IMR-90 (cell line): Measurements from ENCODE around the gene TFB1M. TPM values are rescaled to one million over a fixed set of nuclear protein-coding genes. Genes with fewer than 3 reads are reported as not detected.

Experiments
- ATAC-seq: fragments of 200-7000 bp; cut with Tn5 transposase; 2 replicates; pipeline ENCODE4 v1.9.1; 2020; ENCODE audit warnings: low read depth, mild to moderate bottlenecking, moderate library complexity
- BruUV-seq: library from RNA; stranded (reverse); fragments of 400-500 nt; replicated peaks from 2 replicates; lab custom pipeline; 2021; lab: Mats Ljungman, UMichigan
- CTCF ChIA-PET: fragments of 300-600 bp; formaldehyde crosslinking; extraction: SDS; loops from one replicate; lab custom pipeline; 2021; ENCODE audit warnings: antibody characterized with exemption; lab: Yijun Ruan, JAX
- POLR2A ChIA-PET: fragments of 300-600 bp; sonication (Branson Sonifier 250); formaldehyde crosslinking; loops from one replicate; lab custom pipeline; 2022; ENCODE audit warnings: antibody characterized with exemption; ENCODE audit not compliant: unreplicated experiment; lab: Charles Lee
- DNase-seq: peaks from one replicate; pipeline ENCODE4 v3.0.0; 2013
- H2AFZ ChIP-seq: replicated peaks from 2 replicates; pipeline ENCODE3; 2013; ENCODE audit warnings: low read length, mild to moderate bottlenecking; ENCODE audit not compliant: poor library complexity
- H2AK5ac ChIP-seq: 2 replicates; pipeline ENCODE4 v1.6.1; 2013; ENCODE audit warnings: low read depth, low read length, inconsistent platforms
- H2AK9ac ChIP-seq: replicated peaks from 2 replicates; pipeline ENCODE3; 2013; ENCODE audit warnings: mild to moderate bottlenecking, low read depth, low read length, moderate library complexity; ENCODE audit not compliant: poor library complexity
- H2BK120ac ChIP-seq: 2 replicates; pipeline ENCODE4 v1.6.1; 2013; ENCODE audit warnings: low read depth, low read length, inconsistent platforms
- H2BK15ac ChIP-seq: 3 replicates; pipeline ENCODE4 v1.6.1; 2013; ENCODE audit warnings: low read depth, low read length, inconsistent platforms
- H2BK20ac ChIP-seq: 2 replicates; pipeline ENCODE4 v1.6.1; 2013; ENCODE audit warnings: low read depth, mild to moderate bottlenecking, inconsistent platforms, low read length, moderate library complexity
- H2BK5ac ChIP-seq: 2 replicates; pipeline ENCODE4 v1.6.1; 2013; ENCODE audit warnings: mild to moderate bottlenecking, low read depth, low read length, inconsistent platforms; ENCODE audit not compliant: poor library complexity, severe bottlenecking
- H3K14ac ChIP-seq: replicated peaks from 2 replicates; pipeline ENCODE4 v1.6.1; 2013; ENCODE audit warnings: low read depth, low read length, inconsistent platforms
- H3K18ac ChIP-seq: 2 replicates; pipeline ENCODE4 v1.6.1; 2013; ENCODE audit warnings: low read depth, low read length, control low read depth
- H3K23ac ChIP-seq: 2 replicates; pipeline ENCODE4 v1.6.1; 2013; ENCODE audit warnings: low read depth, low read length, inconsistent platforms
- H3K27ac ChIP-seq: 2 replicates; pipeline ENCODE4 v1.5.1; 2013; ENCODE audit warnings: mild to moderate bottlenecking, control low read depth, low read length; ENCODE audit not compliant: insufficient read depth
- H3K27me3 ChIP-seq: 2 replicates; pipeline ENCODE4 v1.6.1; 2013; ENCODE audit warnings: low read length; ENCODE audit not compliant: control insufficient read depth, insufficient read depth
- H3K36me3 ChIP-seq: 2 replicates; pipeline ENCODE4 v1.6.1; 2013; ENCODE audit warnings: low read length, mixed read lengths; ENCODE audit not compliant: control insufficient read depth, insufficient read depth
- H3K4ac ChIP-seq: 2 replicates; pipeline ENCODE4 v1.6.1; 2013; ENCODE audit warnings: low read depth, low read length, inconsistent platforms
- H3K4me1 ChIP-seq: 2 replicates; pipeline ENCODE4 v1.6.1; 2013; ENCODE audit warnings: low read length, mixed read lengths; ENCODE audit not compliant: control insufficient read depth, insufficient read depth
- H3K4me2 ChIP-seq: 2 replicates; pipeline ENCODE4 v1.6.1; 2013; ENCODE audit warnings: low read depth, mild to moderate bottlenecking, control low read depth, low read length, moderate library complexity
- H3K4me3 ChIP-seq: 2 replicates; pipeline ENCODE4 v1.5.1; 2013; ENCODE audit warnings: low read depth, mild to moderate bottlenecking, control low read depth, low read length, moderate library complexity; ENCODE audit not compliant: insufficient read depth
- H3K56ac ChIP-seq: 2 replicates; pipeline ENCODE4 v1.6.1; 2013; ENCODE audit warnings: low read length, inconsistent platforms; ENCODE audit not compliant: insufficient read depth; ENCODE audit errors: extremely low read depth
- H3K79me1 ChIP-seq, 2 experiments: 2 replicates each; pipeline ENCODE4 v1.6.1; 2013; ENCODE audit warnings: low read length in 2 of 2, inconsistent platforms in 1 of 2, low read depth in 1 of 2
- H3K9ac ChIP-seq: 2 replicates; pipeline ENCODE4 v1.6.1; 2013; ENCODE audit warnings: low read depth, low read length, control low read depth
- H3K9me1 ChIP-seq: 2 replicates; pipeline ENCODE4 v1.6.1; 2013; ENCODE audit warnings: low read length, inconsistent platforms; ENCODE audit not compliant: insufficient read depth
- H3K9me3 ChIP-seq: 2 replicates; pipeline ENCODE4 v1.6.1; 2013; ENCODE audit warnings: low read length; ENCODE audit not compliant: control insufficient read depth, insufficient read depth
- H4K20me1 ChIP-seq: 2 replicates; pipeline ENCODE4 v1.6.1; 2013; ENCODE audit warnings: low read length, inconsistent platforms; ENCODE audit not compliant: insufficient read depth
- H4K5ac ChIP-seq: 2 replicates; pipeline ENCODE4 v1.6.1; 2013; ENCODE audit warnings: mild to moderate bottlenecking, low read depth, low read length, control low read depth
- H4K8ac ChIP-seq, 2 experiments: 2 replicates each; pipeline ENCODE4 v1.6.1; 2013; ENCODE audit warnings: low read depth in 2 of 2, low read length in 2 of 2, control low read depth in 1 of 2, inconsistent platforms in 1 of 2
- H4K91ac ChIP-seq: 2 replicates; pipeline ENCODE4 v1.6.1; 2013; ENCODE audit warnings: low read depth, low read length, inconsistent platforms; ENCODE audit not compliant: insufficient read depth
- CEBPB ChIP-seq: IDR thresholded peaks from 2 replicates; pipeline ENCODE4 v1.6.1; 2012; ENCODE audit warnings: low read depth, low read length, improper control_type of control experiment
- MAFK ChIP-seq: IDR thresholded peaks from 2 replicates; pipeline ENCODE4 v1.6.1; 2012; ENCODE audit warnings: low read depth, low read length, improper control_type of control experiment
- NFE2L2 ChIP-seq: fragments of 150-350 bp; IDR thresholded peaks from 2 replicates; pipeline ENCODE4 v1.6.1; 2016; ENCODE audit warnings: low read depth, mild to moderate bottlenecking, low read length
- POLR2A ChIP-seq: IDR thresholded peaks from 2 replicates; pipeline ENCODE4 v1.6.1; 2012; ENCODE audit warnings: mild to moderate bottlenecking, low read depth, low read length
- RFX5 ChIP-seq: IDR thresholded peaks from 2 replicates; pipeline ENCODE4 v1.8.0; 2012; ENCODE audit warnings: low read depth, mild to moderate bottlenecking, low read length, moderate library complexity
- USF2 ChIP-seq: fragments of 150-350 bp; IDR thresholded peaks from 2 replicates; pipeline ENCODE4 v1.6.1; 2017; ENCODE audit warnings: mild to moderate bottlenecking, antibody characterized with exemption, low read length, low read depth
- WGBS, 2 experiments: methylation state at CpG; one replicate each; pipeline versions ENCODE4 v1.1.5 to v1.1.7; 2013; ENCODE audit warnings: missing lambda C conversion rate in 2 of 2; ENCODE audit not compliant: insufficient read length in 1 of 2; ENCODE audit errors: extremely low coverage in 2 of 2; 5-methylcytosine and 5-hydroxymethylcytosine counted together
- dilution Hi-C: fragments of 300-500 bp; cut with HindIII; formaldehyde crosslinking; loops from one replicate; pipeline ENCODE4 v1.14.3; 2018; ENCODE audit warnings: low sequenced_read_pairs; ENCODE audit not compliant: unreplicated experiment
- in situ Hi-C: fragments of 300-500 bp; cut with MboI; formaldehyde crosslinking; loops from 3 replicates; pipeline ENCODE4 v1.14.3; 2019; ENCODE audit warnings: low sequenced_read_pairs, inconsistent platforms, mixed read lengths
- intact Hi-C: fragments of 100-400 bp; cut with micrococcal nuclease; formaldehyde crosslinking; loops from 2 replicates; pipeline ENCODE4 v1.10.0; 2022
- polyA plus RNA-seq, 3 experiments: library from polyadenylated mRNA; depleted of rRNA; stranded (reverse); fragments of >200 nt; gene quantifications; 2 replicates each; pipeline ENCODE4 v1.2.3, GENCODE V29; 2012; ENCODE audit warnings: low replicate concordance in 1 of 3
- total RNA-seq: library from RNA; depleted of rRNA; stranded (reverse); fragments of >200 nt; gene quantifications from 2 replicates; pipeline ENCODE4 v1.2.3, GENCODE V29; 2012

Gene TFB1M
- total and polyA plus RNA-seq, 2 of the 4 experiments (the other 2 are of a cell fraction): 18.1 to 22.4 TPM

GRCh38 chr6:155213611-155214372 lies 100.5 kb downstream of the TFB1M start (continued):
- no peak for TF ChIP-seq NFE2L2

GRCh38 chr6:155212616-155213380 lies 101.5 kb downstream of the TFB1M start:
- no peak overlapping the region for H4K8ac ChIP-seq
- no peak overlapping the region for H2BK120ac ChIP-seq
- intact Hi-C loops: no loop called here
- 87% methylated on average over 5 of the region's 16 CpGs; no CpG with 5 or more reads in 1 of the 2 experiments for WGBS, 2 experiments
- H4K91ac ChIP-seq: no peak overlapping the region
- H3K9me3 ChIP-seq: no peaks in the 10 kb centered on the region
- H2BK15ac ChIP-seq: no peak overlapping the region
- H2BK5ac ChIP-seq: no peak overlapping the region
- H3K4ac ChIP-seq: no peak overlapping the region
- H3K79me1 ChIP-seq: no peaks in the 10 kb centered on the region
- H3K18ac ChIP-seq: no peak overlapping the region
- no peaks in the 10 kb centered on the region for H4K20me1 ChIP-seq
- H3K14ac ChIP-seq: no peak overlapping the region
- no peak overlapping the region for H3K56ac ChIP-seq
- peaks cover 1% of the 10 kb centered on the region for H3K36me3 ChIP-seq
- H2BK20ac ChIP-seq: no peak overlapping the region
- H3K9me1 ChIP-seq: no peaks in the 10 kb centered on the region; the same call in 1 of the 2 replicates
- dilution Hi-C loops: no loop called here
- H3K9ac ChIP-seq: no peak overlapping the region
- POLR2A ChIA-PET: no interaction called here
- peak overlapping the region; percentile 25 for H2AK9ac ChIP-seq
- no peak for DNase-seq
- no peak overlapping the region for H4K5ac ChIP-seq
- H3K27ac ChIP-seq: no peak overlapping the region
- ATAC-seq: no peak
- no peak overlapping the region for H3K4me2 ChIP-seq
- BruUV-seq: no TSS peak
- TF ChIP-seq POLR2A (no peak), CEBPB (no peak), USF2 (no peak), MAFK (no peak), RFX5 (no peak)
- H2AK5ac ChIP-seq: 0 out of 2 replicates have a peak overlapping the region, but pooled peaks have one; percentile 46
- no peaks in the 10 kb centered on the region for H3K4me1 ChIP-seq
- H3K27me3 ChIP-seq: no peaks in the 10 kb centered on the region
- H3K23ac ChIP-seq: no peak overlapping the region
- H3K4me3 ChIP-seq: no peak overlapping the region
- CTCF ChIA-PET: interaction anchor here (1.0 kb wide), 1 partner anchor 11 kb away, joined by 3 read pairs; no protein-coding TSS in a partner anchor
- no peak overlapping the region for H2AFZ ChIP-seq
- in situ Hi-C loops: no loop called here
